GM21737 (cell line): ENCODE results near the gene GUCY2C.

Source experiments
- ATAC-seq: cut with Tn5 transposase; IDR thresholded peaks from one replicate; pipeline ENCODE4 v1.9.1; 2021; ENCODE audit warnings: mild to moderate bottlenecking, moderate library complexity; ENCODE audit not compliant: unreplicated experiment

GUCY2C gene

GRCh38 chr12:14629832-14630710 lies 66.3 kb downstream of the GUCY2C start:
- peak; percentile 95 for ATAC-seq

GRCh38 chr12:14628771-14629170 lies 67.6 kb downstream of the GUCY2C start:
- no peak for ATAC-seq

- ATAC-seq: peak; percentile 47
Observed at GRCh38 chr12:14621826-14622225, 74.6 kb downstream of the GUCY2C start.

GRCh38 chr12:14619741-14620501 lies 76.5 kb downstream of the GUCY2C start:
- peak; percentile 53 for ATAC-seq

- no peak for ATAC-seq
Observed at GRCh38 chr12:14618983-14619382, 77.4 kb downstream of the GUCY2C start.

GRCh38 chr12:14614704-14615121 lies 81.7 kb downstream of the GUCY2C start:
- ATAC-seq: peak; percentile 40

GRCh38 chr12:14613718-14614117 lies 82.7 kb downstream of the GUCY2C start:
- peak; percentile 95 for ATAC-seq

GRCh38 chr12:14612898-14613445 lies 83.4 kb downstream of the GUCY2C start:
- no peak for ATAC-seq

GRCh38 chr12:14612250-14612649 lies 84.1 kb downstream of the GUCY2C start:
- no peak for ATAC-seq

- no peak for ATAC-seq
Observed at GRCh38 chr12:14611640-14612203, 84.7 kb downstream of the GUCY2C start.

GRCh38 chr12:14607568-14607967 lies 88.8 kb downstream of the GUCY2C start:
- no peak for ATAC-seq

- no peak for ATAC-seq
Observed at GRCh38 chr12:14605401-14605989, 90.9 kb downstream of the GUCY2C start.

GRCh38 chr12:14601692-14602478 lies 94.5 kb downstream of the GUCY2C start:
- no peak for ATAC-seq

- no peak for ATAC-seq
Observed at GRCh38 chr12:14597480-14597879, 98.9 kb downstream of the GUCY2C start.

- ATAC-seq: no peak
Observed at GRCh38 chr12:14591719-14592118, 104.7 kb downstream of the GUCY2C start.

GRCh38 chr12:14589169-14590004 lies 107.0 kb downstream of the GUCY2C start:
- ATAC-seq: no peak

- no peak for ATAC-seq
Observed at GRCh38 chr12:14588571-14588970, 107.8 kb downstream of the GUCY2C start.

GRCh38 chr12:14578646-14579045 lies 117.8 kb downstream of the GUCY2C start:
- ATAC-seq: no peak

GRCh38 chr12:14577344-14577743 lies 119.1 kb downstream of the GUCY2C start:
- no peak for ATAC-seq
